ENCODE results near the gene FBXW7.

The FBXW7 gene

DNA sequence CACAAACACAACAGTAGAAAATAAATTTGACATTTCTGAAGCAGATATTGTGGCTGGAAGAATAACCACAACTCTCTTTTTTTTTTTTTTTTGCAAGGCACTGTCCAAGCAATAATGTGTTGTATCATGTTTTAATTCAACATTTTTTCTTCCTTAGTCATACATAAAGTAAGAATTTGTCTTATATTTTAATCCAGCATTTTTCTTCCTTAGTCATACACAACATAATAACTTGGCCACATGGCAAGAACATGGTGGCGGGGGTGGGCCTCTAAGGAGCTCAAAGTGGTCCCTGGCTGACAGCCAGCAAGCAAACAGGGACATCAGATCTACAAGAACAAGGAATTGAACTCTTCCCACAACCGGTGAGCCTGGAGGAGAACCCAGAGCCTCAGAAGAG is 20.2 kb downstream of the FBXW7 start:
- FAIRE-seq (no peak), DNase-seq (ENCODE audit: extremely low spot score, insufficient read length, low read depth) (no peak)

DNA sequence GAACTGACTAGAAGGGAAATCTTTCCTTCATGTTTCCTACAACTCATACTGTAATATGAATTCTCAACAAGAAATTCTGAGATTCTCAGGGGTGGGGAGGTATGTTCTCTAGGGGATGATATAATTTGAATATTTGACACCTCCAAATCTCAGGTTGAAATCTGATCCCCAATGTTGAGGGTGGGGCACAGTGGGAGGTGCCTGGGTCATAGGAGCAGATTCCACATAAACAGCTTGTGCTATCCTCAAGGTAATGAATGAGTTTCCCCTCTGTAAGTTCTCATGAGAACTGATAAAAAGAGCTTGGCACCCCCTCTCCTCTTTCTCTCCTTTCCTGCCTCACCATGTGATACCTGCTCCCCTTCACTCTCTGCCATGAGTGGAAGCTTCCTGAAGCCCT is 21.5 kb downstream of the FBXW7 start:
- FAIRE-seq: no peak
- no peak for DNase-seq (ENCODE audit: extremely low spot score, insufficient read length, low read depth)

DNA sequence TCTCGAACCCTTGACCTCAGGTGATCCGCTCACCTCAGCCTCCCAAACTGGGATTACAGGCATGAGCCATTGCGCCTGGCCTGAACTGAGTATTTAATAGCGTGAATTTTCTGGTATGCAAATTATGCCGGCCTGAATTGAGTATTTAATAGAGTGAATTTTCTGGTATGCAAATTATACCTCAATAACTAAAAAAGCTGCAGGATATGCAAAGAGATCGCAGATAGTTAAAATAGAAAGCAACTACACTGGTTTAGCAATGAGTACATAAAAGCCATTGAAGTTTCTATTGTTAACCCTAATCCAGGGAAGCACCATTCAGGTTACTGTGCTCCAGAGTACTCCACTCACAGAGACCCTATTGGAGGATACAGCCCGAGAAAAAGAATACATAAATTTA is 22.8 kb downstream of the FBXW7 start:
- no peak for DNase-seq (ENCODE audit: extremely low spot score, insufficient read length, low read depth)
- peak; percentile 62 for FAIRE-seq

DNA sequence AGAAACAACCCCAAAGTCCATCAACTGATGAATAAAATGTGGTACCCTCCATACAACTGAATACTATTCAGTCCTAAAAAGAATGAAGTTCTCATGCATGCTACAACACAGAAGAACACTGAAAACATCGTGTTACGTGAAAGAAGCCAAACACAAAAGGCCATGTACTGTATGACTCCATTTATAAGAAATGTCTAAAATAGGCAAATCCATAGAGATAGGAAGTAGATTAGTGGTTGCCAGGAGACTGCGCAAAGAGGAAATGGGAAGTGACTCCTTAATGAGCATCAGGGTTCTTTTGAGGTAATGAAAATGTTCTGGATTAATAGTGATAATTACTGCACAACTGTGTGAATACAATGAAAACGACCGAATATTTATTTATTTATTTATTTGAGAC is 23.4 kb downstream of the FBXW7 start:
- FAIRE-seq: peak; percentile 18
- no peak for DNase-seq (ENCODE audit: extremely low spot score, insufficient read length, low read depth)

DNA sequence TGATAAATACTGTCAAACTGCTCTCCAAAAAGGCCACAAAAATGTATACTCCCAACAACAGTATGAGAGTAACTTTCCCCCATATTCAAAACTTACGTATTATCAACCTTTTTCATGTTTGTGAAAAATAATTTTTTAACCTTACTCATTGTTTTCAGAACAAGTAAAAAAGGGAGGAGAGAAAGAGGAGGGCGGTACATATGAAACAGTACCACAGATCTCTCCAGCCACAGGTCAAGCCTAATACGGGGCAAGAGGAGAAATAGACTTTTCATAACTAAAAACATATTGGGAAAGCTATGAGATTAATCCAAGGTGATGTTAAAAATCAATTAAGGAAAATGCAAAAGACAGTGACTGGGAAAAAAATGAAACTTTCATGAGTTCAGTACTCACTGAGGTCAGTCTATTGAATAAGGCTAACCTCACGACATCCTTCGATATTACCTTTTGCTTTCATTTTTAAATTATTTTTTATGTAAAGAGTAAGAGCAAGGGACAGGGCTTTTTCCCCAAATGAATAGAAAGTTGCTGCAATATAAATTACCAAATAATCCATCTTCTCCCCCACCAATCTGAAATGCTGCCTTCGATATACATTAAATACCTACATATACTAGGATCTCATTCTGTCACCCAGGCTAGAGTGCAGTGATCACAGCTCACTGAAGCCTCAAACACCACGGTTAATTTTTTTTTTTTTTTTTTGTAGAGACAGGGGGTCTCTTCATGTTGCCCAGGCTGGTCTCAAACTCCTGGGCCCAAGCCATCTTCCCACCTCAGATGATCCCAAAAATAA is 25.3 kb downstream of the FBXW7 start:
- DNase-seq (ENCODE audit: extremely low spot score, insufficient read length, low read depth): no peak
- peak; percentile 67 for FAIRE-seq

DNA sequence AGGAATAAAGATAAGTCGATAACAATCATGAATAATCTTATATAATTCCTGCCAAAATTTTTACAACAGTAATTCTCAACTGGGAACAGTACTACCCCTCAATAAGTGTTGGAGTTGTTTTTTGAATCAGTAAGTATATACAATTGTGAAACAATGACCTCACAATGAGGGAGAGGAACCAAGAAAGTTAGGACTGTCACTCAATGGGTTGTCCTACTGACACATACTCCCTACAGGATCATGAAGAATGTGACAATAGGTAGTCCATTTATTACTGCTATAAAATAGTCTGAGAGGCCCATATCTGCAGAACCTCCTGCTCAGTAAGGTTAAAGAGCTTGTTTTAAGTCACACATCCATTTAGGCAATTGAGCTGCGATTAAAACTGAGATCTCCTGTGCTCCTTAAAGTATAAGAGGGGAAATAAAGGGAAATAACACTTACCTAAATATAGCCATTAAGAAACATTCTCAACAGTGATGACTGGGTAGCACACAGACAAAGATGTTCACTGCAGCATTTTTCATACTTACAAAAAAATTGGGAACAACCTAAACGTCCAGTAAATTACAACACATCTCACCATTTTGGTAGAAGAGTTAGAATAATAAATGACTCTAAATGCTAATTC is 26.2 kb downstream of the FBXW7 start:
- DNase-seq (ENCODE audit: extremely low spot score, insufficient read length, low read depth) (no peak), FAIRE-seq (peak; percentile 63)

DNA sequence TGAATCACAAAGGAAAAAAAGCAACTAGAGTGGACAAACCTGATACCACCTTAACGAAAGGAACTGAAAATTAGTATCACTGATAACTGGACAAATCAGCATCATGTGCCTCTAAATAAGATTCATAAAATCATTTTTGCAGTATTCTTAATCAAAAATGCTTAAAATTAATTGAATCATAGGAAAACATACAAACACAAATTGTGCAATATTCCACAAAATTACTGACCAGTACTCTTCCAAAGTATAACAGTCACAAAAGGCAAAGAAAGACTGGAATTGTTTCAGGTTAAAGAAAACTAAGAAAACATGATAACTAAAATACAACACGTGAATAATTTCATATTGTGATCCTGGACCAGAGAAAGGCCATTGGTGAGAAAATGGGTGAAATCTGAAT is 27.1 kb downstream of the FBXW7 start:
- DNase-seq (ENCODE audit: extremely low spot score, insufficient read length, low read depth) (no peak), FAIRE-seq (no peak)

DNA sequence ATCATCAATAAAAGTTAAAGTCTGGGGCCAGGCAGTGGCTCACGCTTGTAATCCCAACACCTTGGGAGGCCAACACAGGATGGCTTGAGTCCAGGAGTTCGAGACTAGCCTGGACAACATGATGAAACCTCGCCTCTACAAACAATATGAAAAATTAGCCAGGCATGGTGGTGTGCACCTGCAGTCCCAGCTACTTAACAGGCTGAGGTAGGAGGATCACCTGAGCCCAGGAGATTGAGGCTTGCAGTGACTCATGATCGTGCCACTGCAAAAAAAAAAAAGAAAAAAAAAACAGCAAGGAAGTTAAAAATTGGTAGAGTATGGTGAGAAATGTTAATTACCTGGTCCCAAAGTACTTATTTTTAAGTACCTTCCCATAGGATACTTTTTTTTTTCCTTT is 27.5 kb downstream of the FBXW7 start:
- peak; percentile 42 for FAIRE-seq

DNA sequence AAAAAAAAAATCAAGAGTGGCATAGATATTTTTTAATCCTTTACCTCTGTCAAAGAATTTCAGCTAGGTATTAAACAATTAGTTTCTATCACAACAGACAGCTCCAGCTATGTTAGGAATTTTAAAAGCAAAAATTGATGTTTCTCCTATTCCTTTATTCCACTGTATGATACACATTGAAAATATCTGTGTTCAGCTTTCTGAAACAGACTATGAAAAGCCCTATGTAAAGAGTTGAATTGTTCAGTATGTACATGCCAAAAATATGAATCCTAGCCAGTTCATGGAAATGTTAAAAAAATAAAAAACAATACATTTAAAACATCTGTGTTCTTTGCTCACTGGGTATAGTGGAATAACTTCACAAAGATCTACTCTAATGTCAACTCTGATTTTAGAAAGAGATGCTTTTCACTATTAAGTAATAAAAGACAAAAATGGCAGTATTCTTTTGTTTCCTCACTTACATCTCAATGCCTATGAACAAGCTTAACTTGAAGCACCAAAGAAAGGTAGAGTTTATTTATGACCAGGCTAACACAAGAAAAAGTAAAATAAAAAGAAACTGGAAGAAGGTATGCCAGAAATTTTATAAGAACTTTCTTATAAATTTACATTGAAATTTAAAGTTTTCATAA is 32.1 kb downstream of the FBXW7 start:
- FAIRE-seq (peak; percentile 31), DNase-seq (ENCODE audit: extremely low spot score, insufficient read length, low read depth) (no peak)

More for the DNA sequence above, 27.5 kb downstream of the FBXW7 start:
- DNase-seq (ENCODE audit: extremely low spot score, insufficient read length, low read depth): no peak

DNA sequence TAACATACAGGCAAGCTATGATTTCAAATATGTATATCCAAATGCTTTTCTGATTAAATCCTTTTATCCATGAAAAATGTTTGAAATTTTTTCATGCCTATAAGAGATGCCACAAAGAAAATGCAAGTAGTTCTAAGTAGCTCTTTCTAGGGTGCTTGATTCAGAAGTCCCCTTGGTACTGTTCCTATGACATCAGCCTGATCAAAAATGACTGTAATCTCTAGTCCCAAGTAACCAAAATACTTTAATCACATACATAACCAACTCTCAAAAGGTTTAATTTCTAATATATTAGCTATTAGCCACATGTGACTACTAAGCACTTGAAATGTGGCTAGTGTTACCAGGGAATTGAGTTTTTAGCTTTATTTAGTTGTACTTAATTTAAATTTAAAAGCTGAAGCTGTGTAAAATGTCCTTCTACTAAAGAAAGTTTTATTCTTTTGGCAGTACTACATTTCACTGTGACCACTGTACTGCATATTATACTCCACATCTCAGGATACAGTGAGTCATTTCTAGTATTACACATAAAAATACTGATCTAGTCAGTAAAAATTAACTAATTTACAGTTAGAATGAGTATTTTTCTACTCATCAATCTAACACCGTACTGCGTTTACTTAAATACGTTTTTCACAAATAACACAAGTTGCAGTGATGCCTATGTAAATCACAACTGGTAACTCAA is 33.9 kb downstream of the FBXW7 start:
- no peak for FAIRE-seq

DNA sequence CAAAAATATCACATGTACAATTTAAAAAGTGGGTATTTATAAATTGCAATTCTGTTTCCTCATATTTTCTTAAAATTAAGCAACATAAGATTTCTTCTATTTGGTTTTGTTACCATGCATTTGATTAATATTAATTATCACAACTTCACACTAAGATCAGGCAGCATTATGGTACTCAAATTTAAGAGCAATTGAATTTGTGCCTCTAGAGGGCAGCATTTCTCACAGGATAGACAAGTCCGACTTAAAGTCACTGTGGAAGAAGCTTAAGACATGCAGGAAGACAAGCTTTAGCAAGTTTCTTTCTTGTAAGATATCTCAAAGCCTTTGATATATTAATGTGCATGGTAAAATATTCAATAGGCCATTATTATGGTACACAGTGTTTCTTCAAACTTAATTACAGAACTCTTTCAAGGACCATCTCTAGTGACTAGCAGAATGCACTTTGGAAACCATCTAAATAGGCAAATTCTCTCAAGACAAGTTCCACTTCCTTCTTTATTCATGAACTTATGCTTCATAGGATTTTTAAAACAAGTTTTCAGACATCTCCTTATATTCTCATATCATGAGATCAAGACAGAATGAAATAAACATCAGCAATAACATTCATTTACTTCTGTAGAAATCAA is 35.0 kb downstream of the FBXW7 start:
- FAIRE-seq (peak; percentile 95), DNase-seq (ENCODE audit: extremely low spot score, insufficient read length, low read depth) (no peak)

More for the DNA sequence above, 33.9 kb downstream of the FBXW7 start:
- DNase-seq (ENCODE audit: extremely low spot score, insufficient read length, low read depth): no peak

DNA sequence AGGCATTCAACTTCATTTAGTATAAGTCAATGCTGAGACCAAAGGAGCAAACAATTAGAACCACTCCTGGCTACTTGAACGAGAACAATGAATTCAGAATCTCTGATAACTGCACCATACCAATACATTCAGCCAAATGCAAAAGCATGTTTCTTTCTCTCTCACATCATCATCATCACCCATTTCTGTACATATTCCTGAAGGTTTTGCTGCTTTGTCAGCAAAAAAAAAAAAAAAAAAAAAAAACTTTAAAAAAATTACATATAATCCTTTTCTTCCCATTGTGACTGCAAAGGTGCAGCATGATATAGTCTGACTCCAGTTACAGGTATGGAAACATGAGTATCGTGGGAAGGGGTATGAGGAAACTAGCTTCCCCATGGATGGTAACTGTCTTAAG is 35.6 kb downstream of the FBXW7 start:
- no peak for FAIRE-seq
- DNase-seq (ENCODE audit: extremely low spot score, insufficient read length, low read depth): no peak

DNA sequence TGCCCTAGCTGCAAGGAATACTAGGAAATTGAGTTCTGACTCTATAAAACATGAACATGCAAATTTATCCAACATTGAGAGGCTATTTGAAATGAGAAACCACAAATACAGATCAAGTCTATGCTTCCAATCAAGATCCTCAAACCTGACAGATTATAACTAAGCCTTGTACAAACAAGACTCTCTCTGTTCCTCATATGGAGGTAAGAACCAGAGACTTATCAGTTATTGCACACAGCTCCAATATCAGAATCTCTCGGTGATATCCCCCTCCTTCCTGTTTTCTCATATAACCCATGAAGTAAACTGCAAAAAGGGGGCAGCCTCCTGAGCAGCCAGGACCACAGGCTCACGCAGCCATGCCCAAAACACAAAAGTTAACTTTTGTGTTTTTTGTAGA is 36.5 kb downstream of the FBXW7 start:
- FAIRE-seq (peak; percentile 5), DNase-seq (ENCODE audit: extremely low spot score, insufficient read length, low read depth) (no peak)

DNA sequence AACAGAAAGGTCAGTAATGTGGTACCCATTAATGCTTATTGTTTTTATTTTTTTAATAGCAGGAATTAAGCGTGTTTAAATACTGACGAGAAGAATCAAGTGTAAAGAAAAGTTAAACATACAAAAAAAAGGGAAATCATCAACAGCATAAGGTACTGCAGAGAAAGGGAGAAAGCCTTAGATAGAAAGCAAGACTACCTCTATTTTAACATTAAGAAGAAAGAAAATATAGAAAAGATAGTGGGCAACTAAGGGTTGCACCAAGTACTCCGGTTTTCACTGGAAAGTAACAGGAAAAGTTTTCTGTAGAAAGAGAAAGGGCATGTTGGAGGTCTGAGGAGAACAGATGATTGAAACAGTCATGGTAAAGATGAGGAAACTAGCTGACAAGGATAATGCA is 41.9 kb downstream of the FBXW7 start:
- FAIRE-seq: no peak

DNA sequence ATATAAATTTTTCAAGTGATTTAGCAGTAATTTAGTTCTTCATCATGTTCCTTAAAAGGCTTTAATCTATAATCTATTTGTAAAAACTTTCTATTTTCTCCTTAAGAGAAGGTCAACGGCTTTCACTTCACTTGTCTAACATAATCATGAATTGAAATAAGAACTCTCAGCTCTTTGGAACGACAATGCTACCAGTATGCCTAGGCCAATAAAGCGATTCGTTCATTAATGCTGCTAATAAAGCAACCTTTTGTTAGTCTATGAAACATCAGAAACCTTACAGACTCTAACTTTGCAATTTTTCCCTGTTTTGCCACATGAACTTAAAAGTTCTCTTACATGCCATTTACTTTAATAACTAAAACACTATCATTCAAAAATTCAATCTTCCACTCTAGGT is 47.6 kb downstream of the FBXW7 start:
- FAIRE-seq (no peak), DNase-seq (ENCODE audit: extremely low spot score, insufficient read length, low read depth) (no peak)

More for the DNA sequence above, 41.9 kb downstream of the FBXW7 start:
- DNase-seq (ENCODE audit: extremely low spot score, insufficient read length, low read depth): no peak

DNA sequence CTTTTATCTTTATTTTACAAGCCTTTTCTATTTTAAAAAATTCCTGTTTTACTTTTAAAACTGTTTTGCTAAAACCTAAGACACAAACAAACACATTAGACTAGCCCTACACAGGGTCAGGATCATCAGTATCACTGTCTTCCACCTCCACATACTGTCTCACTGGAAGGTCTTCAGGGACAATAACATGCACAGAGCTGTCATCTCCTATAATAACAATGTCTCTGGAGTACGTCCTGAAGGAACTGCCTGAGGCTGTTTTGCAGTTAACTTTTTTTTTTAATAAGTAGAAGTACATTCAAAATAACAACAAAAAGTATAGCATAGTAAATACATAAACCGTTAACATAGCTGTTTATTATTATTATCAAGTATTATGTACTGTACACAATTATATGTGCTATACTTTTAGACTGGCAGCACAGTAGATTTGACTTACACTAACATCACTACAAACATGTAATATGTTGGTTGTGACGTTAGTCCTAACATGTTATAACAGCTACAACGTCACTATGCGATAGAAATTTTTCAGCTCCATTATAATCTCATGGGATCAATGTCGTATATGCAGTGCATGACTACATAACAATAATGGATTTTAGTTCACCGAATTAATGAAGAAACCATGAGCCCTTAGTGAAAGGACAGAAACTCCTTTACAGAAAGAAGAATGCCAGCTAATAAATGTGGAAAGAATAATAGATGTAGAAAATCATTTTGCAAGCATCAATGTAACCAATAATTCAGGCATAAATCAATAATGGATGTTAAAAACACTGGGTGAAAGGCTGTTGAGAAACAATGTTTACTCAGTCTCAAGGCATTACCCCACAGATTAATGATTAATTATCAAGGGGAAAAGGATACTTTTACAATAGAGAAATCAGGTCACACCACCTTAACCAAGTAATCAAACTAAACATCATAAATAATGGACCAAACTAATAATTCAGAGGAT is 49.2 kb downstream of the FBXW7 start:
- DNase-seq (ENCODE audit: extremely low spot score, insufficient read length, low read depth) (no peak), FAIRE-seq (peak; percentile 61)

DNA sequence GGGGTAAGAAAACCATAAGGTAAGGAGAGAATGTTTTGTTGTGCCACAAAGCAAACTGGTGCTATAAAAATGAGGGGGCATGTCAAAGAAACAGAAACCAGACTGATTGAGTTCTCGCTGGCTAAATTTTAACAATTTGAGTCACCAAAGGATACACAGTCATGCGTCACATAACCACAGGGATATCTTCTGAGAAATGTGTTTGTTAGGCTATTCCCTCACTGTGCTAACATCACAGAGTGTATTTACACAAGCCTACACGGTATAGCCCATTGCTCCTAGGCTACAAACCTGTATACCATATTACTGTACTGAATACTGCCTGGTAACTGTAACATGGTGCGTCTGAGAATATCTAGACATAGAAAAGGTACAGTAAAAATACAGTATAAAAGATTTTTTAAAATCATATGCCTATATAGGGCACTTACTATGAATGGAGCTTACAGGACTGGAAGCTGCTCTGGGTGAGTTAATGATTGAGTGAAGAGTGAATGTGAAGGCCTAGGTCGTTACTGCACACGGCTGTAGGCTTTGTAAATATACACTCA is 50.1 kb downstream of the FBXW7 start:
- no peak for DNase-seq (ENCODE audit: extremely low spot score, insufficient read length, low read depth)
- FAIRE-seq: peak; percentile 97

DNA sequence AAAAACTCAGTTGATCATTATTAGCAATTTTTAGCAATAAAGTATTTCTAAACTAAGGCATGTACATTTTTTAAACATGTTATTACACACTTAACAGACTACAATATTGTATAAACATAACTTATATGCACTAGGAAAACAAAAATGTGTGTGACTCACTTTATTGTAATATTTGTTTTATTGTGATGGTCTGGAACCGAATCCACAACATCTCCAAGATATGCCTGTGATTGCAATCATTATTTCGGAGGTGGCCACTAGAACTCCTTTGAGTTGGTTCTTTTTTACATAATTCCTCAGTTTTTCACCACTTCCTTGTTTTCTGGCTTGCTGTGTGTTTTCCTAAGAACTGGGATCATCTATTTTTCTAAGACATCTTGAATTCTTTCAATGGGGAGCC is 53.7 kb downstream of the FBXW7 start:
- DNase-seq (ENCODE audit: extremely low spot score, insufficient read length, low read depth) (no peak), FAIRE-seq (no peak)

DNA sequence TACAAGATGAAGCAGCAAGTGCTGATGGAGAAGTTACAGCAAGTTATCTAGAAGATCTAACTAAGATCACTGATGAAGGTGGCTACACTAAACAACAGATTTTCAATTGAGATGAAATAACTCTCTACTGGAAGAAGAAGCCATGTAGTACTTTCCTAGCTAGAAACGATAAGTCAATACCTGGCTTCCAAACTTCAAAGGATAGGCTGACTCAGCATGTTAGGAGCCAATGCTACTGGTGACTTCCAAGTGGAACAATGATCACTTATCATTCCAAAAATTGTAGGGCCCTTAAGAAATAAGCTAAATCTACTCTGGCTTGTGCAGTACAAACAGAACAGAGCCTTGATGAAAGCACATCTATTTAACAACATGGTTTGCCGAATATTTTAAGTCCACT is 55.0 kb downstream of the FBXW7 start:
- FAIRE-seq: no peak

More for the DNA sequence above, 55.0 kb downstream of the FBXW7 start:
- no peak for DNase-seq (ENCODE audit: extremely low spot score, insufficient read length, low read depth)
